Measurements from ENCODE around the gene FCSK. TPM values are rescaled to one million over a fixed set of nuclear protein-coding genes. Genes with fewer than 3 reads are reported as not detected.

FCSK gene
- total and polyA plus RNA-seq, 2 experiments from 2014 or later: 15.7 to 25.9 TPM

- TF ChIP-seq EZH2phosphoT487 (IDR thresholded peaks at IDR 0.05; ENCODE audit: low read depth, severe bottlenecking, unreplicated experiment) (no peak), EZH2 (IDR thresholded peaks at IDR 0.05; ENCODE audit: borderline replicate concordance) (no peak), CTCF (IDR thresholded peaks at IDR 0.05; ENCODE audit: poor library complexity) (peak; percentile 15)
- Histone ChIP-seq H3K9me2 (replicated peaks; ENCODE audit: insufficient read depth) (no peaks in the 10 kb centered on the region), H3K36me3 (replicated peaks; ENCODE audit: insufficient read depth, low read depth) (no peaks in the 10 kb centered on the region), H3K27ac (no peak overlapping the region), H3K4me1 (ENCODE audit: insufficient read depth) (no peaks in the 10 kb centered on the region), H3K4me3 (no peak overlapping the region), H3K27me3 (no peaks in the 10 kb centered on the region), H3K79me2 (no peaks in the 10 kb centered on the region), H2AFZ (no peak overlapping the region), H4K20me1 (ENCODE audit: insufficient read depth, poor library complexity, severe bottlenecking) (no peaks in the 10 kb centered on the region), H3K9me3 (ENCODE audit: low read depth) (no peaks in the 10 kb centered on the region), H3K4me2 (no peak overlapping the region)
- 89% methylated on average over 5 of the region's 5 CpGs for WGBS (ENCODE audit: low lambda C conversion rate, missing lambda C conversion rate)
- no peak for DNase-seq (ENCODE audit: low spot score)
Observed at GRCh38 chr16:70508752-70509151, 54.4 kb downstream of the FCSK start.

- no peak for DNase-seq (ENCODE audit: low spot score)
- Histone ChIP-seq H2AFZ (no peak overlapping the region), H3K4me3 (no peak overlapping the region), H3K4me1 (ENCODE audit: insufficient read depth) (no peaks in the 10 kb centered on the region), H3K4me2 (no peak overlapping the region), H3K9me3 (ENCODE audit: low read depth) (no peaks in the 10 kb centered on the region), H3K36me3 (replicated peaks; ENCODE audit: insufficient read depth, low read depth) (no peaks in the 10 kb centered on the region), H3K27me3 (no peaks in the 10 kb centered on the region), H3K27ac (no peak overlapping the region), H4K20me1 (ENCODE audit: insufficient read depth, poor library complexity, severe bottlenecking) (no peaks in the 10 kb centered on the region), H3K79me2 (no peaks in the 10 kb centered on the region), H3K9me2 (replicated peaks; ENCODE audit: insufficient read depth) (no peaks in the 10 kb centered on the region)
- WGBS (ENCODE audit: low lambda C conversion rate, missing lambda C conversion rate): 97% methylated on average over 3 of the region's 3 CpGs
- TF ChIP-seq EZH2 (IDR thresholded peaks at IDR 0.05; ENCODE audit: borderline replicate concordance) (no peak), CTCF (IDR thresholded peaks at IDR 0.05; ENCODE audit: poor library complexity) (no peak), EZH2phosphoT487 (IDR thresholded peaks at IDR 0.05; ENCODE audit: low read depth, severe bottlenecking, unreplicated experiment) (no peak)
Observed at GRCh38 chr16:70510216-70510615, 55.8 kb downstream of the FCSK start.

GRCh38 chr16:70511833-70512232 lies 57.4 kb downstream of the FCSK start:
- Histone ChIP-seq H3K4me2 (no peak overlapping the region), H3K4me3 (no peak overlapping the region), H3K4me1 (ENCODE audit: insufficient read depth) (no peaks in the 10 kb centered on the region), H3K27me3 (no peaks in the 10 kb centered on the region), H3K36me3 (replicated peaks; ENCODE audit: insufficient read depth, low read depth) (no peaks in the 10 kb centered on the region), H3K9me3 (ENCODE audit: low read depth) (no peaks in the 10 kb centered on the region), H2AFZ (no peak overlapping the region), H3K27ac (no peak overlapping the region), H4K20me1 (ENCODE audit: insufficient read depth, poor library complexity, severe bottlenecking) (no peaks in the 10 kb centered on the region), H3K79me2 (no peaks in the 10 kb centered on the region), H3K9me2 (replicated peaks; ENCODE audit: insufficient read depth) (no peaks in the 10 kb centered on the region)
- WGBS (ENCODE audit: low lambda C conversion rate, missing lambda C conversion rate): 100% methylated on average over 1 of the region's 1 CpG
- TF ChIP-seq EZH2 (IDR thresholded peaks at IDR 0.05; ENCODE audit: borderline replicate concordance) (no peak), EZH2phosphoT487 (IDR thresholded peaks at IDR 0.05; ENCODE audit: low read depth, severe bottlenecking, unreplicated experiment) (no peak), CTCF (IDR thresholded peaks at IDR 0.05; ENCODE audit: poor library complexity) (no peak)
- no peak for DNase-seq (ENCODE audit: low spot score)

- no peaks in the 10 kb centered on the region for H3K4me1 ChIP-seq (ENCODE audit: insufficient read depth)
- no peak for TF ChIP-seq CTCF (IDR thresholded peaks at IDR 0.05; ENCODE audit: poor library complexity)
- TF ChIP-seq EZH2 (IDR thresholded peaks at IDR 0.05; ENCODE audit: borderline replicate concordance): no peak
- TF ChIP-seq EZH2phosphoT487 (IDR thresholded peaks at IDR 0.05; ENCODE audit: low read depth, severe bottlenecking, unreplicated experiment): no peak
- H3K79me2 ChIP-seq: no peaks in the 10 kb centered on the region
- H2AFZ ChIP-seq: no peak overlapping the region
- no peaks in the 10 kb centered on the region for H3K9me3 ChIP-seq (ENCODE audit: low read depth)
- no peaks in the 10 kb centered on the region for H3K36me3 ChIP-seq (replicated peaks; ENCODE audit: insufficient read depth, low read depth)
- H3K27me3 ChIP-seq: no peaks in the 10 kb centered on the region
- H3K9me2 ChIP-seq (replicated peaks; ENCODE audit: insufficient read depth): no peaks in the 10 kb centered on the region
- H3K27ac ChIP-seq: no peak overlapping the region
- H3K4me3 ChIP-seq: no peak overlapping the region
- 91% methylated on average over 5 of the region's 5 CpGs for WGBS (ENCODE audit: low lambda C conversion rate, missing lambda C conversion rate)
- no peak for DNase-seq (ENCODE audit: low spot score)
- no peaks in the 10 kb centered on the region for H4K20me1 ChIP-seq (ENCODE audit: insufficient read depth, poor library complexity, severe bottlenecking)
- no peak overlapping the region for H3K4me2 ChIP-seq
Observed at GRCh38 chr16:70512456-70512855, 58.1 kb downstream of the FCSK start.

All from hepatocyte (in vitro differentiated cells).